B cell (primary cell): ENCODE results near the gene RAN. TPM values are rescaled to one million over a fixed set of nuclear protein-coding genes. Genes with fewer than 3 reads are reported as not detected.

Source experiments
- ATAC-seq: fragments of 200-7000 bp; cut with Tn5 transposase; one replicate; pipeline ENCODE4 v1.10.0; 2021; ENCODE audit warnings: low read depth, mild to moderate bottlenecking, moderate number of reproducible peaks, moderate library complexity
- CTCF ChIA-PET: fragments of 350-600 bp; sonication (Branson Sonifier 250); formaldehyde crosslinking; loops from one replicate; lab custom pipeline; 2021; ENCODE audit warnings: antibody characterized with exemption, inconsistent platforms; lab: Charles Lee
- POLR2A ChIA-PET: fragments of 350-600 bp; sonication (Branson Sonifier 250); formaldehyde crosslinking; loops from one replicate; lab custom pipeline; 2021; ENCODE audit warnings: antibody characterized with exemption; lab: Charles Lee
- DNase-seq: peaks from one replicate; pipeline ENCODE4 v3.0.0; 2013
- H2AFZ ChIP-seq: 2 replicates; pipeline ENCODE4 v1.6.1; 2012; ENCODE audit warnings: mild to moderate bottlenecking, low read depth, low read length; ENCODE audit not compliant: insufficient read depth, poor library complexity, severe bottlenecking
- H3K27ac ChIP-seq, 2 donors: 1 replicate in 1 of 2; 2 replicates in 1 of 2; pipeline ENCODE4 v1.5.1; 2012 to 2013; ENCODE audit warnings: low read length in 2 of 2, mild to moderate bottlenecking in 2 of 2, moderate library complexity in 1 of 2
- H3K27me3 ChIP-seq, 4 experiments: fragments of 200-600 bp in 1 of 4; sonication (generic) in 1 of 4; replicated peaks in 1 of 4; 1 replicate in 2 of 4; 2 replicates in 2 of 4; pipeline versions ENCODE4 v1.6.1 to v1.7.0; 2013 to 2016; ENCODE audit warnings: low read length in 3 of 4, mild to moderate bottlenecking in 2 of 4, mixed read lengths in 1 of 4, moderate library complexity in 1 of 4; ENCODE audit not compliant: insufficient read depth in 4 of 4, control insufficient read depth in 3 of 4; ENCODE audit errors: control extremely low read depth in 1 of 4
- H3K36me3 ChIP-seq, 2 experiments: replicated peaks in 1 of 2; 1 replicate in 1 of 2; 2 replicates in 1 of 2; pipeline versions ENCODE4 v1.6.1 to v1.7.1; 2013; ENCODE audit warnings: low read length in 1 of 2; ENCODE audit not compliant: insufficient read depth in 2 of 2, control insufficient read depth in 1 of 2; ENCODE audit errors: control extremely low read depth in 1 of 2, extremely low read depth in 1 of 2
- H3K4me1 ChIP-seq, 2 donors: fragments of 200-600 bp in 1 of 2; sonication (generic) in 1 of 2; 1 replicate in 1 of 2; 2 replicates in 1 of 2; pipeline versions ENCODE4 v1.5.1 to v1.6.1; 2013 to 2017; ENCODE audit warnings: low read length in 2 of 2; ENCODE audit not compliant: control insufficient read depth in 2 of 2, insufficient read depth in 2 of 2
- H3K4me2 ChIP-seq: replicated peaks from 2 replicates; pipeline ENCODE3; 2012; ENCODE audit warnings: mild to moderate bottlenecking, low read depth, low read length; ENCODE audit not compliant: poor library complexity, severe bottlenecking
- H3K4me3 ChIP-seq, 5 experiments: fragments of 200-600 bp in 1 of 5; sonication (generic) in 1 of 5; 1 replicate in 3 of 5; 2 replicates in 2 of 5; pipeline versions ENCODE4 v1.5.1 to v1.7.0; 2011 to 2016; ENCODE audit warnings: low read length in 4 of 5, mild to moderate bottlenecking in 4 of 5, low read depth in 2 of 5, control low read depth in 1 of 5, moderate library complexity in 1 of 5; ENCODE audit not compliant: insufficient read depth in 1 of 5; ENCODE audit errors: control extremely low read depth in 1 of 5, extremely low read depth in 1 of 5
- H3K79me2 ChIP-seq: fragments of 200-600 bp; sonication (generic); one replicate; pipeline ENCODE4 v1.6.0; 2016; ENCODE audit warnings: low read length; ENCODE audit not compliant: control insufficient read depth, insufficient read depth
- H3K9ac ChIP-seq: fragments of 200-600 bp; sonication (generic); 2 replicates; pipeline ENCODE4 v1.6.1; 2017; ENCODE audit warnings: mild to moderate bottlenecking, low read length, moderate library complexity
- H3K9me3 ChIP-seq, 3 donors: one replicate each; pipeline versions ENCODE4 v1.6.1 to v1.7.1; 2013; ENCODE audit warnings: low read length in 2 of 3; ENCODE audit not compliant: control insufficient read depth in 2 of 3, insufficient read depth in 1 of 3; ENCODE audit errors: control extremely low read depth in 1 of 3
- H4K20me1 ChIP-seq: 2 replicates; pipeline ENCODE4 v1.6.0; 2012; ENCODE audit warnings: mild to moderate bottlenecking, low read length; ENCODE audit not compliant: insufficient read depth, control insufficient read depth, poor library complexity, severe bottlenecking
- H3K27ac Mint-ChIP-seq: one replicate; pipeline ENCODE4 v1.8.0; 2021; ENCODE audit warnings: mixed read lengths
- H3K27me3 Mint-ChIP-seq: one replicate; pipeline ENCODE4 v1.8.0; 2021; ENCODE audit warnings: mixed read lengths
- H3K4me1 Mint-ChIP-seq: one replicate; pipeline ENCODE4 v1.8.0; 2021; ENCODE audit warnings: mixed read lengths
- H3K4me3 Mint-ChIP-seq: one replicate; pipeline ENCODE4 v1.8.0; 2021; ENCODE audit warnings: mixed read lengths
- H3K9me3 Mint-ChIP-seq: one replicate; pipeline ENCODE4 v1.8.0; 2022; ENCODE audit warnings: mixed read lengths; ENCODE audit not compliant: insufficient read depth
- EZH2 ChIP-seq: IDR thresholded peaks from 2 replicates; pipeline ENCODE4 v1.6.1; 2012; ENCODE audit warnings: borderline replicate concordance, low read depth, mild to moderate bottlenecking, moderate library complexity, low read length; ENCODE audit not compliant: insufficient read depth, poor library complexity, severe bottlenecking
- WGBS: methylation state at CpG from one replicate; pipeline ENCODE4 v1.1.5; 2013; ENCODE audit warnings: missing lambda C conversion rate; ENCODE audit not compliant: insufficient coverage; 5-methylcytosine and 5-hydroxymethylcytosine counted together
- intact Hi-C: fragments of 100-400 bp; cut with micrococcal nuclease; formaldehyde crosslinking; loops from one replicate; pipeline ENCODE4 v1.10.0; 2022
- polyA plus RNA-seq: library from polyadenylated mRNA; depleted of rRNA; stranded (reverse); fragments of >200 nt; gene quantifications from 2 replicates; pipeline ENCODE4 v1.2.3, GENCODE V29; 2012
- total RNA-seq, 2 donors: library from RNA; stranded (reverse); fragments of 120-200 nt in 1 of 2; gene quantifications; 1 replicate in 1 of 2; 2 replicates in 1 of 2; pipeline versions ENCODE4 v1.2.3 to v1.2.4, GENCODE V29; 2013 to 2022
- TF ChIP-seq, protein P1 (sequence below): fragments of 200-600 bp; IDR thresholded peaks from one replicate; pipeline ENCODE4 v1.8.0; 2022; ENCODE audit warnings: antibody characterized with exemption, mild to moderate bottlenecking

Gene RAN
- total and polyA plus RNA-seq, 2 donors (not counting 1 experiment from before 2014, with no cell fraction given): 298 to 339 TPM

GRCh38 chr12:130827432-130827831 lies 44.4 kb upstream of the RAN start:
- H3K9me3 ChIP-seq: peaks cover 0 to 4% (median 0%) of the 10 kb centered on the region in 3 donors
- H3K79me2 ChIP-seq: peaks cover 1% of the 10 kb centered on the region
- ATAC-seq (no peak), DNase-seq (no peak)
- CTCF ChIA-PET: interaction anchor here (1.2 to 1.8 kb wide), 2 partner anchors 10 to 11 kb away, joined by 3 to 6 read pairs; no protein-coding TSS in a partner anchor
- H3K27ac ChIP-seq: no peak overlapping the region
- POLR2A ChIA-PET: no interaction called here
- peaks cover 0 to 5% of the 10 kb centered on the region in 2 donors for H3K4me1 ChIP-seq
- H3K9ac ChIP-seq: no peak overlapping the region
- H3K27ac Mint-ChIP-seq: no peak overlapping the region
- no peak overlapping the region for H3K4me3 ChIP-seq
- H3K9me3 Mint-ChIP-seq: no peaks in the 10 kb centered on the region
- H3K4me3 Mint-ChIP-seq: no peak overlapping the region
- intact Hi-C loops: no loop called here
- no peaks in the 10 kb centered on the region for H3K27me3 Mint-ChIP-seq
- no peak overlapping the region for H2AFZ ChIP-seq
- no peaks in the 10 kb centered on the region for H3K27me3 ChIP-seq
- H3K36me3 ChIP-seq: no peaks in the 10 kb centered on the region
- H4K20me1 ChIP-seq: no peaks in the 10 kb centered on the region
- no peak overlapping the region for H3K4me2 ChIP-seq
- TF ChIP-seq, protein P1, sequence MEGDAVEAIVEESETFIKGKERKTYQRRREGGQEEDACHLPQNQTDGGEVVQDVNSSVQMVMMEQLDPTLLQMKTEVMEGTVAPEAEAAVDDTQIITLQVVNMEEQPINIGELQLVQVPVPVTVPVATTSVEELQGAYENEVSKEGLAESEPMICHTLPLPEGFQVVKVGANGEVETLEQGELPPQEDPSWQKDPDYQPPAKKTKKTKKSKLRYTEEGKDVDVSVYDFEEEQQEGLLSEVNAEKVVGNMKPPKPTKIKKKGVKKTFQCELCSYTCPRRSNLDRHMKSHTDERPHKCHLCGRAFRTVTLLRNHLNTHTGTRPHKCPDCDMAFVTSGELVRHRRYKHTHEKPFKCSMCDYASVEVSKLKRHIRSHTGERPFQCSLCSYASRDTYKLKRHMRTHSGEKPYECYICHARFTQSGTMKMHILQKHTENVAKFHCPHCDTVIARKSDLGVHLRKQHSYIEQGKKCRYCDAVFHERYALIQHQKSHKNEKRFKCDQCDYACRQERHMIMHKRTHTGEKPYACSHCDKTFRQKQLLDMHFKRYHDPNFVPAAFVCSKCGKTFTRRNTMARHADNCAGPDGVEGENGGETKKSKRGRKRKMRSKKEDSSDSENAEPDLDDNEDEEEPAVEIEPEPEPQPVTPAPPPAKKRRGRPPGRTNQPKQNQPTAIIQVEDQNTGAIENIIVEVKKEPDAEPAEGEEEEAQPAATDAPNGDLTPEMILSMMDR: no peak
- no peak for TF ChIP-seq EZH2
- WGBS: 96% methylated on average over 3 of the region's 3 CpGs
- peaks cover 14% of the 10 kb centered on the region for H3K4me1 Mint-ChIP-seq

GRCh38 chr12:130828895-130829294 lies 43.0 kb upstream of the RAN start:
- Histone ChIP-seq H3K36me3 (no peaks in the 10 kb centered on the region), H3K4me1 (peaks cover 0 to 5% of the 10 kb centered on the region in 2 donors), H3K79me2 (peaks cover 15% of the 10 kb centered on the region), H4K20me1 (no peaks in the 10 kb centered on the region), H3K27me3 (no peaks in the 10 kb centered on the region), H3K9ac (no peak overlapping the region), H3K4me3 (no peak overlapping the region), H2AFZ (no peak overlapping the region), H3K9me3 (peaks cover 0 to 4% (median 0%) of the 10 kb centered on the region in 3 donors), H3K4me2 (no peak overlapping the region), H3K27ac (no peak overlapping the region)
- H3K9me3 Mint-ChIP-seq: no peaks in the 10 kb centered on the region
- no peaks in the 10 kb centered on the region for H3K27me3 Mint-ChIP-seq
- no peak overlapping the region for H3K4me3 Mint-ChIP-seq
- ATAC-seq (no peak), DNase-seq (no peak)
- no peak overlapping the region for H3K27ac Mint-ChIP-seq
- ChIA-PET POLR2A (no interaction called here), CTCF (interaction anchor here (0.5 to 1.8 kb wide), 3 partner anchors 11 to 1122 kb away, joined by 3 to 6 read pairs (median 4); no protein-coding TSS in a partner anchor)
- TF ChIP-seq EZH2: no peak
- TF ChIP-seq, protein P1: no peak
- H3K4me1 Mint-ChIP-seq: peaks cover 14% of the 10 kb centered on the region
- WGBS: 92% methylated on average over 6 of the region's 8 CpGs
- intact Hi-C loops: no loop called here
